ENCODE results near the gene ZFP1. TPM values are rescaled to one million over a fixed set of nuclear protein-coding genes. Genes with fewer than 3 reads are reported as not detected.
"Not testable (repeated sequence)": the region's sequence is repeated elsewhere in the genome, so short reads cannot be mapped to it uniquely, and the experiment has no call there.

ZFP1 gene
- total RNA-seq, 1 donor from 2014 or later = 10.5 TPM

GRCh38 chr16:75195811-75196790 lies 47.8 kb downstream of the ZFP1 start:
- peak; percentile 47 for DNase-seq (ENCODE audit: low spot score)
- intact Hi-C loops (cut with DNase I) = loop anchor here (5.0 to 10.0 kb wide), 3 partner anchors 36 to 569 kb away; no protein-coding TSS in a partner anchor

GRCh38 chr16:75196836-75197235 lies 48.5 kb downstream of the ZFP1 start:
- intact Hi-C loops (cut with DNase I) = loop anchor here (5.0 to 10.0 kb wide), 3 partner anchors 35 to 568 kb away; no protein-coding TSS in a partner anchor
- peak; percentile 61 for DNase-seq (ENCODE audit: low spot score)

- intact Hi-C loops (cut with DNase I) = loop anchor here (5.0 to 10.0 kb wide), 3 partner anchors 35 to 567 kb away; no protein-coding TSS in a partner anchor
- peak; percentile 29 for DNase-seq (ENCODE audit: low spot score)
Measured at GRCh38 chr16:75197522-75198134, 49.3 kb downstream of the ZFP1 start.

- intact Hi-C loops (cut with DNase I) = loop anchor here (5.0 to 10.0 kb wide), 3 partner anchors 34 to 567 kb away; no protein-coding TSS in a partner anchor
- DNase-seq (ENCODE audit: low spot score) = peak; percentile 68
Measured at GRCh38 chr16:75198135-75198600, 49.8 kb downstream of the ZFP1 start.

- intact Hi-C loops (cut with DNase I) = loop anchor here (5.0 kb wide), 1 partner anchor 180 kb away; no protein-coding TSS in a partner anchor
- DNase-seq (ENCODE audit: low spot score) = peak; percentile 20
Measured at GRCh38 chr16:75202069-75202590, 53.8 kb downstream of the ZFP1 start.

- intact Hi-C loops (cut with DNase I) = loop anchor here (5.0 kb wide), 1 partner anchor 179 kb away; no protein-coding TSS in a partner anchor
- peak; percentile 44 for DNase-seq (ENCODE audit: low spot score)
Measured at GRCh38 chr16:75203096-75203495, 54.8 kb downstream of the ZFP1 start.

- DNase-seq (ENCODE audit: low spot score) = no peak
- intact Hi-C loops (cut with DNase I) = loop anchor here (5.0 kb wide), 1 partner anchor 178 kb away; no protein-coding TSS in a partner anchor
Measured at GRCh38 chr16:75203667-75204409, 55.5 kb downstream of the ZFP1 start.

GRCh38 chr16:75204410-75204758 lies 56.1 kb downstream of the ZFP1 start:
- intact Hi-C loops (cut with DNase I) = loop anchor here (5.0 kb wide), 1 partner anchor 178 kb away; no protein-coding TSS in a partner anchor
- DNase-seq (ENCODE audit: low spot score) = no peak

- not testable (repeated sequence) for DNase-seq (ENCODE audit: low spot score)
- intact Hi-C loops (cut with DNase I) = loop anchor here (5.0 kb wide), 1 partner anchor 177 kb away; no protein-coding TSS in a partner anchor
Measured at GRCh38 chr16:75204905-75205304, 56.6 kb downstream of the ZFP1 start.

GRCh38 chr16:75205438-75205837 lies 57.1 kb downstream of the ZFP1 start:
- DNase-seq (ENCODE audit: low spot score); intact Hi-C loops (cut with DNase I): not testable (repeated sequence)

GRCh38 chr16:75205961-75206748 lies 57.8 kb downstream of the ZFP1 start:
- intact Hi-C loops (cut with DNase I) = loop anchor here (2.0 kb wide), 1 partner anchor 19 kb away; no protein-coding TSS in a partner anchor
- DNase-seq (ENCODE audit: low spot score) = not testable (repeated sequence)

GRCh38 chr16:75206749-75207451 lies 58.6 kb downstream of the ZFP1 start, which contains the start of gene CTRB2:
TSS of gene CTRB2 (minus strand) at chr16:75207161. CDS start at chr16:75207141, 20 bp downstream.
- DNase-seq (ENCODE audit: low spot score) = no peak
- intact Hi-C loops (cut with DNase I) = loop anchor here (2.0 kb wide), 1 partner anchor 18 kb away; no protein-coding TSS in a partner anchor

- DNase-seq (ENCODE audit: low spot score) = no peak
- intact Hi-C loops (cut with DNase I) = loop anchor here (2.0 kb wide), 1 partner anchor 17 kb away; no protein-coding TSS in a partner anchor
Measured at GRCh38 chr16:75207831-75208230, 59.5 kb downstream of the ZFP1 start.

GRCh38 chr16:75208242-75208825 lies 60.0 kb downstream of the ZFP1 start:
- no peak for DNase-seq (ENCODE audit: low spot score)
- intact Hi-C loops (cut with DNase I) = no loop called here

- intact Hi-C loops (cut with DNase I) = no loop called here
- DNase-seq (ENCODE audit: low spot score) = no peak
Measured at GRCh38 chr16:75208861-75209505, 60.7 kb downstream of the ZFP1 start.

- DNase-seq (ENCODE audit: low spot score); intact Hi-C loops (cut with DNase I): not testable (repeated sequence)
Measured at GRCh38 chr16:75209514-75209913, 61.2 kb downstream of the ZFP1 start.
